DMS114 treated with DMSO at 0.1 percent for 48 hours (cell line): Measurements from ENCODE around the gene PRKG1.
"Not testable (repeated sequence)": the region's sequence is repeated elsewhere in the genome, so short reads cannot be mapped to it uniquely, and the experiment has no call there.

Experiments
- DNase-seq: peaks from one replicate; lab custom pipeline; 2025; ENCODE audit not compliant: unreplicated experiment; lab: John Stamatoyannopoulos, UW

PRKG1 gene

DNA sequence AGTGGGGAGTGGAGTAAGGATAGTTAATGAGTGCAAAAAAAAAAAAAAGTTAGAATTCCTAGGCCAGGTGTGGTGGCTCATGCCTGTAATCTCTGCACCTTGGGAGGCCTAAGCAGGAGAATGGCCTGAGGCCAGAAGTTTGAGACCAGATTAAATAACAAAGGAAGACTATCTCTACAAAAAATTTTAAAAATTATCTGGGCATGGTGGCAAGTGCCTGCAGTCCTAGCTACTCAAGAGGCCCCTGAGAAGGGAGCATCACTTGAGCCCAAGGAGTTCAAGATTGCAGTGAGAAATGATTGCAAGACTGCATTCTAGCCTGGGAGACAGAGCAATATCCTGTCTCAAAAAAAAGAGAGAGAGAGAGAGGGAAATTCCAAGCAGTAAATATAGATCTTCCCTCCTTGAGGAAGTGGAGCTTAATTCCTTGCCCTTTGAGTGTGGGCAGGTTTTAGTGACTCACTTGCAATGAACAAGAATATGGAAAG, 644.6 kb downstream of the PRKG1 start:
- DNase-seq = no peak

GRCh38 chr10:51724038-51724437, 649.8 kb downstream of the PRKG1 start:
- no peak for DNase-seq

DNA sequence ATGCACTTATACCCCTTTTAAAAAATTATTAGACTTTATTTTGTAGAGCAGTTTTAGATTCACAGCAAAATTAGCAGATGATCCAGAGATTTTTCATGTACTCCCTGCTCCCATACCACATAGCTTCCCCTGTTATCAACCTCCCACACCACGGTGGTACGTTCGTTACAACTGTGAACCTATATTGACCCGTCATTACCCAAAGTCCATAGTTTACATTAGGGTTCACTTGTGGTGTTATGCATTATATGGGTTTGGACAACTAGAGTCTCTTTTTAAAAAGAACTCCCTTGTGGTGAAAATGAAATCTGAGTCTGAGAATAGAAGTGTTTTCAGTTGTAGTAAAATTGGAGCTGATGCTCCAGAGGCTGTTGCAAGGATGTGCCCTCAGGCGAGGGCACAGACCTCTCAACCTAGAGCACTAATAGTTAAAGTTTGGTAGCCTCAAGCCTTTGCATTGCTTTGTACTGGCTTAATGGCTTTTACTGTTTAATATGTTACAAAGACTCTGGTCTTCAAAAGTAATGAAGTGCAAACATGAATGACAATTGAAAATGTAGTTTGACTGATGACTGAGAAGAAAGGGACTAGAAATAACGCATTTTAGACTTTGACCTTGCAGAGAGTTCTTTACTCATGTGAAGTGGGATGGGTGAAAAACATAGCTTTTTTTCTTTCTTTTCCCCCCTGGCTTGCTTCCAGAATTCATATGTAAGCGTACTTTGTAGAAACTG, 655.7 kb downstream of the PRKG1 start:
- DNase-seq = no peak

DNA sequence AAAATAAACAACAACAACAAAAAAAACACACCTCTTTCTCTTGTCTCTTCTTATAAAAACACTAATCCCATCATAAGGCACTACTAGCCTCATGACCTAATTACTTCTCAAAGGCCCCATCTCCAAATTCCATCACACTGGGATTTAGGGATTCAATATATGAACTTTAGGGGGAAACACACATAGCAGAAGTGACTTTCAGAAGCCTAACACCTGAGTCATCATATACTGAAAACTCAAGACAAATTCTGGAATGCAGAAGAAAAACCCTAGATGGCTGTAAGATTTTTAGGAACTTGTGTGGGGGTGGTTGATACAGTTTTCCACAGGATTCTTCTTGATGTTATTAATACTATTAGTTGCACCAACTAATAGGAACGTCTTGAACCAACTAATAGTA, 658.8 kb downstream of the PRKG1 start:
- DNase-seq = no peak

DNA sequence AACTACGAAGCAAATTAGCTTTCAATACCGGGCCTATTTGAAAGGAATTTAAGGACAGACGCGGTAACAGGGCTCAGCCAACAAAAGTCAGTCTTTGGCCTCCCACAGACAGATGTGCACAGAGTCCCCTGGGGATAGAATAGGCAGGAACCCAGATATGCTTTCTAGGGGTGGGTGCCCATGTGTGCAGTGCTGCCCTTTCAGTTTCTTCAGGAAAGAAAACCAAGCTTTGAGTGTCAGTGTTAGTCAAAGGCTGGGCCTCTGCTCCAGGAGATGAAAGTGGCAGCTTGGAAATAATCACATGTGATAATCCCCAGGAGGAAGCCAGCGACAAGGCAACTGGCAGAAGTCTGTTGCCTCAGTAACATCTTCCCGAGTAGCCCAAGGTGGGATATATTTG, 668.9 kb downstream of the PRKG1 start:
- no peak for DNase-seq

DNA sequence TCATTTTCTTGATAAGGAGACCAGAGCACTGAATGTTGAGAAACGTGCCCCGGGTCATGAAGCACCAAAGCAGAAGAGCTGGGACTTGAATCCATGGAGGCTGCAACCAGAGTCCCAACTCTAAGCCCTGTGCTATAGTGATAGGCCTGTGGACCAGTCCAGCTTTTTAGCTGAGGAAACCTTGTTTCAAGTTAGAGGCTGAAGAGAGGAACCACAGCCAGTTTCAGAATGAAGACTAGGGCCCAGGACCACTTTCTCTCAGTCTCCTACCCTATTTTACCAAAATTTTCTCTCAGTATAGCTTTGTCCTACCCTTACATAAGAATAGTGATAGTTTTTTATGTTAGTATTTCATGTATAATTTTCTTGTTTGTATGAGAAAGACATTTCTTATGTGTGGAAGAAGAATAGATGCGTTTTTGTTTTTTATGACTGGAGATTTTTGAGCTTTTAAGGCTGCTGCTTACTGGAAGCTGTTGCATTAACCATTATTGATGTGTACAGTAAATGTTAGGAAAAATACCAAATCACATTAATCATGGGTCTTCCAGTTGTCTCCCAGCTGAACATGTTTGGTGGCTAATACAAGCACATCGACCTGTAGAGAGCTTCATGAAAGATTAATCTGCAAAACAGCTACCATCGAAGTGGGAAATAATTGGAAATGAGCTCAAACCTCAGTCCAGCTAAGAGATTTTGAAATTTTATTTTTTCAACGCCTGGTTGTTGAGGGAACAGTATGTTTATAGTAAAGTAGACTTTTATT, 670.1 kb downstream of the PRKG1 start:
- DNase-seq = no peak

DNA sequence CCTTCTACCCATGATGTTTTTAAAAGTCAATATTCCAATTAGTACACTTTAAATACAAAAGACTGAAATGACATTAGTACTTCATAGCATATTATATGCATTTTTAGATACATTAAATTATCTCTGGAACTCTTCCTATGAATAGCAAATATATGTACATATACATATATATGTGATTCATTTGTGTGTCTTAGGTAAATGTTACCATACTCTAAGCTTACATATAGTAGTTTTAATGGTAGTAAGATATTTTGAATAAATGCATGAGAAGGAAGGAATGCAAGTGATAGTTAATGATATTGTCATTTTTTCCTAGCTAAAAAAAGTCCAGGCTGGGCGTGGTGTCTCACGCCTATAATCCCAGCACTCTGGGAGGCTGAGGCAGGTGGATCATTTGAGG, 671.1 kb downstream of the PRKG1 start:
- DNase-seq = no peak

DNA sequence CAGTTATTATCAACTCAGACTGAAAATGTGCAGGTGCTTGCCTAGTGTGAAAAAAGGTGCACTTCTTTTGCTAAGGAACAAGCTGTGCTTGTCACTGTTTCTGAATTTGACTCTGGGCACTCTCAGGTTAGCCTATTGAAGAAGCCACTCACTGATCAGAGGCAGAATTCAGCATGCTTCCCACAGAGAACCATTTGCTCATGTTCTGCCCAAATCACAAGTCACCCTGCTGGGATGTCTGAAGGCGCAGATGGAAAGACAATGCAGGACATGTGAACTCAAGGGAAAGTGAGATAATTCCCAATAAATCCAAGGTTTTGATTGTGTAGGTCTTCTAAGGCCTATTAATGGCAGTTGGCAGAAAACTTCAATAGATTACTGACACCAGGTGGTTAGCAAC, 672.9 kb downstream of the PRKG1 start:
- no peak for DNase-seq

DNA sequence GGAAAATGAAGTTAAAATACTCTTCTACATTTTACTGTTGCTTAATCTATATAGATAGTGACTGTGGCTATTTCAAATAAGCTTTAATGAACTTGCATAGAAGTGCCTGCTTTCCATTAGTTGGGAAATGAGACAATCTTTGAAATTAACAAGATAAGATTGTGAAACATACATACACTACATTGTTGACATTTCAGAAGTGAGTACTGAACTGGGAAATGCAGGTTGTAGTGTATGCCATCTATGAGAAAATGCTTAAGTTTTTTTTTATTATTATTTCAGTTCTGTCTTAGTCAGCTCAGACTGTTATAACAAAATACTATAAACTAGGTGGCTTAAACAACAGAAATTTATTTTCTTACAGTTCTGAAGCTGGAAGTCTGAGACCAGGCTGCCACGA, 674.7 kb downstream of the PRKG1 start:
- no peak for DNase-seq

- DNase-seq = no peak
Measured at GRCh38 chr10:51758366-51758765, 684.1 kb downstream of the PRKG1 start.

DNA sequence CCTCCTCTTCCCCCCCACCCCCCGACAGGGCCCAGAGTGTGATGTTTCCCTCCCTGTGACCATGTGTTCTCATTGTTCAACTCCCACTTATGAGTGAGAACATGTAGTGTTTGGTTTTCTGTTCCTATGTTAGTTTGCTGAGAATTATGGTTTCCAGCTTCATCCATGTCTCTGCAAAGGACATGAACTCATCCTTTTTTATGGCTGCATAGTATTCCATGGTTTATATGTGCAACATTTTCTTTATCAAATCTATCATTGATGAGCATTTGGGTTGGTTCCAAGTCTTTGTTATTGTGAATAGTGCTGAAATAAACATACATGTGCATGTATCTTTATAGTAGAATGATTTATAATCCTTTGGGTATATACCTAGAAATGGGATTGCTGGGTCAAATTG, 684.6 kb downstream of the PRKG1 start:
- not testable (repeated sequence) for DNase-seq

DNA sequence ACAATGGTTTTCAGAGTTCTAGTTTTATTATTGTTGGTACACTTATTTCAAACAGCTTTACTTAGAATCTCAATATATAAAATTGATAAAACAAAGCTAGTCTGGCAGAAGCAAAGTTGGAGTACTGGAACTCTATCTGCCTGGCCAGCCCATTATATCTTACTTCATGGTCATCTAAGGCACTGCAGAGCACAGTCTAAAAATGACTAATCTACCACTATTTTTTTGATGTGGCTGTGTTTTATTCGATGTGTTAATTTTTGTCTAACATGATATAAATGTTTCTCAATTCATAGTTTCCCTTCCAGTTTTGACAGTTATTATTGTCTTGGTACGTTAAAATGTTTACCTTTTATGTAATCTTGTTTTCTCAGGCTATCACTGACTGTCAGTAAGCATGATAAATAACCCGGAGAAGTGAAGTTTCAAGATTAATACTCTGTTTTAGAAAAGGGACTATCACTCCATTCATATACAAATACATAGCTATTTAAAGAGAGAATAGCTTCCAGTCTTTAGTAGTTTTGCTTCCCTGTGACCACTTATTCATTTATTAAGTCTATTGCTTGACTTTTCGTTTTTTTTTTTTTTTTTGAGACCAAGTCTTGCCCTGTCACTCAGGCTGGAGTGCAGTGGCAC, 685.7 kb downstream of the PRKG1 start:
- DNase-seq = no peak

DNA sequence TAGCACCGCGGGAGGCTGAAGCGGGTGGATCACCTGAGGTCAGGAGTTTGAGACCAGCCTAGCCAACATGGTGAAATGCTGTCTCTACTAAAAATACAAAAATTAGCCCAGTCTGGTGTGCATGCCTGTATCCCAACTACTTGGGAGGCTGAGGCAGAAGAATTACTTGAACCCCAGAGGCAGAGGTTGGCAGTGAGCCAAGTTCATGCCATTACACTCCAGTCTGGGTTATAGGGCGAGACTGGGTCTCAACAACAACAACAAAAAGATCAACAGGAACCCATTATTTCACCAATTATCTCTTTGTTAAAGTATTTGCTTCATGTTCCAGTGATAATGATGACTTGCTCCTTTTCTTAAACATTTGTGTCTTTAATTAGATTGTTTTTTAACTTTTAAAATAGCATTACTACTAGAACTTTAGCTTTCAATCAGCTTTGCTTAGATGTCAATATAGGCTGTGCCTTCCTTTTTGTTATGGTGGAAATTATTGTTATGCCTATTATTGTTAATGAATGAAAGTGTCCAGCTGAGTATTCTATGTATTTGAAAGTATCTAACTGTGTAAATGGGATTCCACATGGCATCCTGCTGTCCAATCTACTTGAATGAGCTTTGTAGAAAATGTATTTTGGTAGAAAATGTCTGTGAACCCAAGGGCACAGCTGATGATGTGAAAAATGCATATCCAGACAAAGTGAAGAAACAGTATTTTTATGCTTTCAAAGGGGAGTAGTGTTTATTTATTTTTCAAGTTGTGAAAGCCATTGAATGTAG, 686.8 kb downstream of the PRKG1 start:
- no peak for DNase-seq

DNA sequence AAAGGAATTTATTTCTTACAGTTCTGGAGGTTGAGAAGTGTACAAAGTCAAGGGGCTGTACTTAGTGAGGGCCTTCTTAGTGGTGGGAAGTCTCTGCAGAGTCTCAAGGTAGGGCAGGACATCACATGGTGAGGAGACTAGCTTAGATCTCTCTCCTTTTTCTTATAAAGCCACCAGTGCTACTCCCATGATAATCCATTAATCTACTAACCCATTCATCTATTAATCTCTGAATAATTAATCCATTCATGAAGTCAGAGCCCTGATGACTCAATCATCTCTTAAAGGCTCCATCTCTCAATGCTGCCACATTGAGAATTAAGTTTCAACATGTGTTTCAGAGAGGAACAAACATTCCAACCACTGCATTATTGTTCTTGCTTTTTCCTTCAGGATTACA, 689.5 kb downstream of the PRKG1 start:
- no peak for DNase-seq

GRCh38 chr10:51765284-51765971, 691.1 kb downstream of the PRKG1 start:
- no peak for DNase-seq

DNA sequence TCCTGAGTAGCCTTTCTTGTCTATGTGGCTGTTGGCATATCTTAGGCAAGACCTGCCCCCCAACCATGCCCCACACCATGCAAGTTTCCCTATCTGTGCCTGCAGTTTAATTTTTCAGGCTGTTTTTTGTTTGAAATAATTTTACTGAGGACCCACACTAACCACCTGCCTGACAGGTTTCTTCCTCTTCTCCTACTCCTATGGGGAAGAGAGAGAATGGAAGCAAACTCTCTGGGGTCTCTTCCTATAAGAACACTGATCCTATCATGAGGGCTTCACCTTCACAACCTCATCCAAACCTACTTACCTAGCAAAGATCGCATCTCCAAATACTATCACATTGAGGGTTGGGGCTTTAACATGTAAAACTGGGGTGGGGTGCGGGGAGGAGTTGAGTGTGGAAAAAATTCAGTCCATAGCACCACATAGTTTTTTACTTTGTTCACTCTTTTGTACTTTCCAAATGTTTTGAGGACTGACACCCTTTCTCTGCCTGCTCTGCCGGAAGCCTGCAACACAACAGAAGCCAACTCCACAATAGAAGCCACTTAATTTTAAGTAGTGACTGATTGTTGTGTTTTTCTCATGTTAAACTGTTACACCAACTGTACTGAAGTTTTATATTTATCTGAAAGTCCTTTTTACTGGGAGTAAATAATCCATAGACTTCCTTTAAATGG, 692.3 kb downstream of the PRKG1 start:
- DNase-seq = no peak

GRCh38 chr10:51767103-51767763, 692.9 kb downstream of the PRKG1 start:
- no peak for DNase-seq

DNA sequence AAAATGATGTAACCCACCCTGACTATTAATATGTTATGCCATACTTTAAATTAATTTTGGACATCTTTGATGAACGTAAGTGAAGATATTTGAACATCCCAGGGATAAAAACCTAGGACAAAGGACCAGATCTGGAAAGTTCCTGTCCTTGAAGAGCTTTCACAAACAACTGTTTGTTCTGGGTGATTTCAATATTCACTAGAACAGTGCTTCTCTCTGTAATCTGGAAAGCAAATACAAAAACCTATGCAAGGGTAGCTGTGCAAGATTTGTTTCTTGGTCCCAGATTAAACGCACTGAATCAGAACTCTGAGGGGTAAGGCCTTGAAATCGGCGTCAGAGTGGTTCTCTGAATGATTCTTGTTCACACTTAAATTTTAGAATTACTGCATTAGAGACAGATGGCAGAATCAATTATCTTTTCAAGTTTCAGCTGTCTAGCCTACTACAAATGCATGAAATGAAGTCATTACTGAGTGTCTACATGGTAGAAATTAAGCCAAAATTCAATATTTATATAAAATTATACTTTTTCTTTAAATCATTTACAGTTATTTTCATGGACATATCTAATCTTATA, 694.7 kb downstream of the PRKG1 start:
- no peak for DNase-seq

DNA sequence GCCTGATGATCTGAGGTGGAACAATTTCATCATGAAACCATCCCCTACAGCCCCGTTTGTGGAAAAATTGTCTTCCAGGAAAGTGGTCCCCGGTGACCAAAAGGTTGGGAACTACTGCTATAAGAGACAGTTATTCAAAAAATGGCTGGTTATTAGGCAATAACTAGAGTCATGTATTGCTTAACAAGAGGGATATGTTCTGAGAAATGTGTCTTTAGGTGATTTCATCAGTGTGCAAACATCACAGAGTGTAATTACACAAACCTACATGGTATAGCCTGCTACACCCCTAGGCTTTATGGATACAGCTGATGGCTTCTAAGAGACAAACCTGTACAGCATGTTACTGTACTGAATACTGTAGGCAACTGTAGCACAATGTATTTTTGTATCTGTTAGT, 696.4 kb downstream of the PRKG1 start:
- DNase-seq = no peak
